ENCODE data around the gene UNC93B1. TPM values are rescaled to one million over a fixed set of nuclear protein-coding genes. Genes with fewer than 3 reads are reported as not detected.

Gene UNC93B1
- total RNA-seq, 1 experiment from 2014 or later: 23.3 TPM

GRCh38 chr11:67999201-67999629 is 4.7 kb downstream of the UNC93B1 start:
- no peak overlapping the region for H3K56ac ChIP-seq (ENCODE audit: insufficient read length, low read depth, low read length)
- H2BK12ac ChIP-seq (ENCODE audit: insufficient read length, low read depth, low read length): no peak overlapping the region
- Mint-ChIP-seq H3K4me3 (no peak overlapping the region), H3K36me3 (ENCODE audit: insufficient read depth in 1 of 3, low read depth in 3 of 3) (peaks cover 0 to 4% (median 4%) of the 10 kb centered on the region in 3 experiments; a peak in 4 of 7 replicates), H3K9me3 (no peaks in the 10 kb centered on the region; a peak in 1 of 5 replicates), H3K4me1 (peaks cover 17 to 22% of the 10 kb centered on the region in 2 experiments), H3K27ac (no peak overlapping the region), H3K27me3 (ENCODE audit: low read depth) (peaks cover 12% of the 10 kb centered on the region)
- no peaks in the 10 kb centered on the region for H4K20me1 ChIP-seq (ENCODE audit: control insufficient read depth, insufficient read depth, insufficient read length)
- H4K91ac ChIP-seq (ENCODE audit: insufficient read length, low read depth, low read length): no peak overlapping the region
- no peak overlapping the region for H2BK20ac ChIP-seq (ENCODE audit: low read depth, low read length, poor library complexity, severe bottlenecking)
- no peaks in the 10 kb centered on the region; the same call in 1 of the 2 replicates for H3K4me1 ChIP-seq (ENCODE audit: insufficient read depth, low read length)
- H3K18ac ChIP-seq (ENCODE audit: insufficient read length, low read depth, low read length): no peak overlapping the region
- H3K27me3 ChIP-seq (ENCODE audit: insufficient read depth, low read length): no peaks in the 10 kb centered on the region
- DNase-seq: peak; percentile 22
- H3K14ac ChIP-seq (ENCODE audit: insufficient read depth, low read length): no peak overlapping the region
- H2AFZ ChIP-seq (ENCODE audit: low read length): no peak overlapping the region
- H3K9ac ChIP-seq (ENCODE audit: extremely low read depth, insufficient read length, low read length): no peak overlapping the region
- no peak overlapping the region for H2BK120ac ChIP-seq (ENCODE audit: low read depth, low read length, poor library complexity, severe bottlenecking)
- no peak overlapping the region for H3K23ac ChIP-seq (ENCODE audit: insufficient read length, low read depth, low read length)
- H3K79me1 ChIP-seq (ENCODE audit: insufficient read depth, low read depth, low read length, poor library complexity, severe bottlenecking): no peaks in the 10 kb centered on the region
- H2BK5ac ChIP-seq (ENCODE audit: insufficient read length, low read length): no peak overlapping the region
- H4K5ac ChIP-seq (ENCODE audit: insufficient read length, low read depth, low read length): no peak overlapping the region
- H3K79me2 ChIP-seq (ENCODE audit: insufficient read depth, low read length): no peaks in the 10 kb centered on the region
- TF ChIP-seq CTCF (conservative IDR thresholded peaks at IDR 0.05): no peak
- no peak overlapping the region for H2AK5ac ChIP-seq (ENCODE audit: insufficient read length, low read length)
- H3K23me2 ChIP-seq (ENCODE audit: insufficient read length, low read depth, low read length, poor library complexity, severe bottlenecking): peaks cover 4% of the 10 kb centered on the region
- no peak overlapping the region for H2BK15ac ChIP-seq (ENCODE audit: low read depth, low read length)
- H3T11ph ChIP-seq (ENCODE audit: low read length): no peak overlapping the region
- no peak overlapping the region for H4K8ac ChIP-seq (replicated peaks; ENCODE audit: insufficient read length, low read depth, low read length)
- H3K4ac ChIP-seq (ENCODE audit: low read depth, low read length): no peak overlapping the region
- no peak overlapping the region for H3K27ac ChIP-seq (ENCODE audit: insufficient read length, low read depth, low read length)
- no peaks in the 10 kb centered on the region for H3K9me3 ChIP-seq (ENCODE audit: control insufficient read depth, low read depth, low read length)
- WGBS (ENCODE audit: extremely low coverage, insufficient read length, low lambda C conversion rate): no CpG with 5 or more reads among the region's 13 CpGs
- H3K4me2 ChIP-seq (ENCODE audit: insufficient read depth, insufficient read length, low read length): no peak overlapping the region

Data from H9 (cell line).